ENCODE results near the gene FOS. TPM values are rescaled to one million over a fixed set of nuclear protein-coding genes. Genes with fewer than 3 reads are reported as not detected.

The FOS gene
- total and polyA plus RNA-seq, 5 donors from 2014 or later, result 56.8 to 1,673 (median 119) TPM

GRCh38 chr14:75292886-75293285 is 14.3 kb downstream of the FOS start:
- H3K27me3 ChIP-seq (ENCODE audit: control insufficient read depth, insufficient read depth, low read length), result peaks cover 15% of the 10 kb centered on the region
- no peak overlapping the region for H3K27ac ChIP-seq (ENCODE audit: insufficient read depth, low read length, poor library complexity, severe bottlenecking)
- no peak for ATAC-seq (ENCODE audit: low read depth in 2 of 2)
- Mint-ChIP-seq H3K9me3 (no peaks in the 10 kb centered on the region), H3K27me3 (peaks cover 33% of the 10 kb centered on the region), H3K36me3 (no peaks in the 10 kb centered on the region), H3K4me3 (peak overlapping the region in 2 of 4 donors; percentile 65 to 66), H3K4me1 (peaks cover 0 to 23% (median 15%) of the 10 kb centered on the region in 4 donors), H3K27ac (peak overlapping the region; percentile 82 to 97 (median 92))
- no peak for DNase-seq
- peaks cover 29% of the 10 kb centered on the region for H3K4me1 ChIP-seq (ENCODE audit: control insufficient read depth, insufficient read depth, low read length, poor library complexity, severe bottlenecking)
- no peak overlapping the region for H3K4me3 ChIP-seq (ENCODE audit: low read depth, low read length)
- no peaks in the 10 kb centered on the region for H3K36me3 ChIP-seq (ENCODE audit: control insufficient read depth, insufficient read depth, low read length)
- no peaks in the 10 kb centered on the region for H3K9me3 ChIP-seq (ENCODE audit: control insufficient read depth in 2 of 2, low read length in 2 of 2)

- peak overlapping the region; percentile 77 to 97 (median 92) for H3K27ac Mint-ChIP-seq
- peaks cover 29% of the 10 kb centered on the region for H3K4me1 ChIP-seq (ENCODE audit: control insufficient read depth, insufficient read depth, low read length, poor library complexity, severe bottlenecking)
- H3K36me3 Mint-ChIP-seq, result no peaks in the 10 kb centered on the region
- H3K9me3 ChIP-seq (ENCODE audit: control insufficient read depth in 2 of 2, low read length in 2 of 2), result no peaks in the 10 kb centered on the region
- H3K4me3 Mint-ChIP-seq, result peak overlapping the region; percentile 65 to 90 (median 90)
- ATAC-seq (ENCODE audit: low read depth in 2 of 2), result peak; percentile 92 to 94
- peak overlapping the region; percentile 87 for H3K27ac ChIP-seq (ENCODE audit: insufficient read depth, low read length, poor library complexity, severe bottlenecking)
- H3K4me1 Mint-ChIP-seq, result peaks cover 0 to 25% (median 15%) of the 10 kb centered on the region in 4 donors
- DNase-seq, result peak; percentile 91 to 93 (median 91)
- H3K27me3 ChIP-seq (ENCODE audit: control insufficient read depth, insufficient read depth, low read length), result peaks cover 15% of the 10 kb centered on the region
- peak overlapping the region; percentile 78 for H3K4me3 ChIP-seq (ENCODE audit: low read depth, low read length)
- H3K27me3 Mint-ChIP-seq, result peaks cover 28% of the 10 kb centered on the region
- no peaks in the 10 kb centered on the region for H3K9me3 Mint-ChIP-seq
- H3K36me3 ChIP-seq (ENCODE audit: control insufficient read depth, insufficient read depth, low read length), result no peaks in the 10 kb centered on the region
Observed at GRCh38 chr14:75293920-75294648, 15.5 kb downstream of the FOS start.

DNA sequence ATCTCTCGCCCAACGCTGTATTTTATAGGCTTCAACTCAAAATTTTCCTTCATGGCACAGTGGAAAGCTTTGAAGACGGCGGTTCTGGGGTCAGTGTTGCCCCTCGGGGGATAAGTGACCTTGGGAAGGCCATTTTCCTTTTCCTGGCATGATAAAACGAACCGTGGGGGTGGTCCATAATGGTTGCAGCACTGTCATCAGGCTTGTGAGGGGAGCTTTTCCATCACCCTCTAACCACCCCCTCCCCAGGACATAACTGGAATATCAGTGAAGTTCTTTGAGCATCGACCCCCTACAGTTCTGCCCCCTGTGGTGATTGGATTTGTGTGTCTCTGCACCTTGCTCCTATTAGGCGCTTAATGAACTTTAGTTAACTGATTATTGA is 16.0 kb downstream of the FOS start:
- Mint-ChIP-seq H3K9me3 (no peaks in the 10 kb centered on the region), H3K27ac (peak overlapping the region in 2 of 3 donors; percentile 92 to 96), H3K4me3 (peak overlapping the region; percentile 65 to 90 (median 90)), H3K4me1 (peaks cover 0 to 25% (median 15%) of the 10 kb centered on the region in 4 donors), H3K36me3 (no peaks in the 10 kb centered on the region), H3K27me3 (peaks cover 23% of the 10 kb centered on the region)
- DNase-seq (no peak), ATAC-seq (ENCODE audit: low read depth in 2 of 2) (no peak)
- no peaks in the 10 kb centered on the region for H3K9me3 ChIP-seq (ENCODE audit: control insufficient read depth in 2 of 2, low read length in 2 of 2)
- H3K4me1 ChIP-seq (ENCODE audit: control insufficient read depth, insufficient read depth, low read length, poor library complexity, severe bottlenecking), result peaks cover 29% of the 10 kb centered on the region
- H3K27me3 ChIP-seq (ENCODE audit: control insufficient read depth, insufficient read depth, low read length), result peaks cover 14% of the 10 kb centered on the region
- peak overlapping the region; percentile 87 for H3K27ac ChIP-seq (ENCODE audit: insufficient read depth, low read length, poor library complexity, severe bottlenecking)
- peak overlapping the region; percentile 78 for H3K4me3 ChIP-seq (ENCODE audit: low read depth, low read length)
- no peaks in the 10 kb centered on the region for H3K36me3 ChIP-seq (ENCODE audit: control insufficient read depth, insufficient read depth, low read length)

DNA sequence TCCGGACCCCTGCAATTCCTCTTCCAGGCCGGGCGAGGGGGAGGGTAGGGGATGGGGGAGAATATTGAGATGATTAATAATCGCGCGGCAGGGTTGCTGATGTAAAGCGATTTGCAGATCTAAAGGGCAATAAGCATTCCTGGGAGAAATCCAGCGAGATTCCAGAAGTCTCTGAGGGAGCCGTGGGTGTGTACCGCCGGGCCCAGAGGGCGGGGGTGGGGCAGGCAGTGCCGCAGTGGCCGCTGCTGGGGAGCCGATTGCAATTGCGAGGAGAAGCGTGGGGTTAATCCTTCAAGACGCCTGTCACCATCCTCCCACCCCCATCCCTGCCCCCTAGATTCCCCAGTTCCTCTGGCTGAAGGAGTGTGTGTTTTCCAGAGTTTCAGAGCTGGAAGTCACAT is 16.4 kb downstream of the FOS start:
- Histone ChIP-seq H3K9me3 (ENCODE audit: control insufficient read depth in 2 of 2, low read length in 2 of 2) (no peaks in the 10 kb centered on the region), H3K27ac (ENCODE audit: insufficient read depth, low read length, poor library complexity, severe bottlenecking) (peak overlapping the region; percentile 87), H3K36me3 (ENCODE audit: control insufficient read depth, insufficient read depth, low read length) (no peaks in the 10 kb centered on the region), H3K4me1 (ENCODE audit: control insufficient read depth, insufficient read depth, low read length, poor library complexity, severe bottlenecking) (peaks cover 29% of the 10 kb centered on the region), H3K4me3 (ENCODE audit: low read depth, low read length) (peak overlapping the region; percentile 78), H3K27me3 (ENCODE audit: control insufficient read depth, insufficient read depth, low read length) (peaks cover 11% of the 10 kb centered on the region)
- Mint-ChIP-seq H3K27me3 (peaks cover 22% of the 10 kb centered on the region), H3K4me3 (peak overlapping the region; percentile 65 to 94 (median 90)), H3K9me3 (no peaks in the 10 kb centered on the region), H3K36me3 (no peaks in the 10 kb centered on the region), H3K4me1 (peaks cover 0 to 25% (median 15%) of the 10 kb centered on the region in 4 donors), H3K27ac (peak overlapping the region in 2 of 3 donors; percentile 92 to 96)
- DNase-seq (no peak), ATAC-seq (ENCODE audit: low read depth in 2 of 2) (no peak)

GRCh38 chr14:75295491-75296345 is 17.1 kb downstream of the FOS start:
- DNase-seq (peak; percentile 59 to 74 (median 74)), ATAC-seq (ENCODE audit: low read depth in 2 of 2) (peak; percentile 27 to 32)
- H3K4me1 Mint-ChIP-seq, result peaks cover 0 to 25% (median 15%) of the 10 kb centered on the region in 4 donors
- H3K9me3 ChIP-seq (ENCODE audit: control insufficient read depth in 2 of 2, low read length in 2 of 2), result no peaks in the 10 kb centered on the region
- H3K4me3 Mint-ChIP-seq, result peak overlapping the region; percentile 65 to 94 (median 90)
- peaks cover 16% of the 10 kb centered on the region for H3K27me3 Mint-ChIP-seq
- H3K27ac Mint-ChIP-seq, result peak overlapping the region; percentile 6 to 96 (median 92)
- peak overlapping the region; percentile 87 for H3K27ac ChIP-seq (ENCODE audit: insufficient read depth, low read length, poor library complexity, severe bottlenecking)
- H3K36me3 ChIP-seq (ENCODE audit: control insufficient read depth, insufficient read depth, low read length), result no peaks in the 10 kb centered on the region
- H3K9me3 Mint-ChIP-seq, result no peaks in the 10 kb centered on the region
- peak overlapping the region; percentile 78 for H3K4me3 ChIP-seq (ENCODE audit: low read depth, low read length)
- H3K36me3 Mint-ChIP-seq, result no peaks in the 10 kb centered on the region
- peaks cover 6% of the 10 kb centered on the region for H3K27me3 ChIP-seq (ENCODE audit: control insufficient read depth, insufficient read depth, low read length)
- H3K4me1 ChIP-seq (ENCODE audit: control insufficient read depth, insufficient read depth, low read length, poor library complexity, severe bottlenecking), result peaks cover 29% of the 10 kb centered on the region

- ATAC-seq (ENCODE audit: low read depth in 2 of 2), result no peak
- Mint-ChIP-seq H3K4me1 (peaks cover 0 to 32% (median 17%) of the 10 kb centered on the region in 4 donors), H3K4me3 (peak overlapping the region in 1 of 4 donors; percentile 65), H3K27ac (no peak overlapping the region), H3K27me3 (peaks cover 9% of the 10 kb centered on the region), H3K36me3 (no peaks in the 10 kb centered on the region), H3K9me3 (no peaks in the 10 kb centered on the region)
- Histone ChIP-seq H3K4me3 (ENCODE audit: low read depth, low read length) (no peak overlapping the region), H3K9me3 (ENCODE audit: control insufficient read depth in 2 of 2, low read length in 2 of 2) (no peaks in the 10 kb centered on the region), H3K36me3 (ENCODE audit: control insufficient read depth, insufficient read depth, low read length) (no peaks in the 10 kb centered on the region), H3K27me3 (ENCODE audit: control insufficient read depth, insufficient read depth, low read length) (no peaks in the 10 kb centered on the region), H3K27ac (ENCODE audit: insufficient read depth, low read length, poor library complexity, severe bottlenecking) (no peak overlapping the region), H3K4me1 (ENCODE audit: control insufficient read depth, insufficient read depth, low read length, poor library complexity, severe bottlenecking) (peaks cover 29% of the 10 kb centered on the region)
- no peak for DNase-seq
Observed at GRCh38 chr14:75297411-75298040, 18.9 kb downstream of the FOS start.

GRCh38 chr14:75298187-75298965 is 19.7 kb downstream of the FOS start:
- no peaks in the 10 kb centered on the region for H3K36me3 ChIP-seq (ENCODE audit: control insufficient read depth, insufficient read depth, low read length)
- H3K27ac Mint-ChIP-seq, result peak overlapping the region in 1 of 3 donors; percentile 41
- peaks cover 29% of the 10 kb centered on the region for H3K4me1 ChIP-seq (ENCODE audit: control insufficient read depth, insufficient read depth, low read length, poor library complexity, severe bottlenecking)
- ATAC-seq (ENCODE audit: low read depth in 2 of 2) (no peak), DNase-seq (no peak)
- H3K36me3 Mint-ChIP-seq, result no peaks in the 10 kb centered on the region
- no peaks in the 10 kb centered on the region for H3K9me3 ChIP-seq (ENCODE audit: control insufficient read depth in 2 of 2, low read length in 2 of 2)
- H3K27me3 Mint-ChIP-seq, result peaks cover 9% of the 10 kb centered on the region
- H3K27ac ChIP-seq (ENCODE audit: insufficient read depth, low read length, poor library complexity, severe bottlenecking), result no peak overlapping the region
- H3K4me3 ChIP-seq (ENCODE audit: low read depth, low read length), result no peak overlapping the region
- H3K4me1 Mint-ChIP-seq, result peaks cover 0 to 34% (median 17%) of the 10 kb centered on the region in 4 donors
- no peaks in the 10 kb centered on the region for H3K27me3 ChIP-seq (ENCODE audit: control insufficient read depth, insufficient read depth, low read length)
- peak overlapping the region in 2 of 4 donors; percentile 69 to 87 for H3K4me3 Mint-ChIP-seq
- H3K9me3 Mint-ChIP-seq, result no peaks in the 10 kb centered on the region
